Transverse colon (tissue), 4 donors: ENCODE measurements around the gene LRFN2.

ENCODE experiments used
- EP300 ChIP-seq: sonication (generic); formaldehyde crosslinking; IDR thresholded peaks from one replicate; pipeline ENCODE4 v1.6.1; 2017; ENCODE audit warnings: antibody characterized with exemption, low read depth
- POLR2A ChIP-seq: fragments of 450-650 bp; IDR thresholded peaks from one replicate; pipeline ENCODE4 v1.6.1; 2016; ENCODE audit warnings: antibody characterized with exemption, mild to moderate bottlenecking, moderate library complexity
- POLR2AphosphoS5 ChIP-seq, 3 donors: sonication (generic); formaldehyde crosslinking; IDR thresholded peaks; one replicate each; pipeline ENCODE4 v1.6.1; 2016; ENCODE audit warnings: antibody characterized with exemption in 3 of 3
- TF ChIP-seq, protein P1 (sequence below), 5 experiments: fragments of 200-600 bp in 3 of 5; fragments of 450-650 bp in 2 of 5; sonication (generic) in 3 of 5; IDR thresholded peaks; 1 replicate in 2 of 5; 2 replicates in 3 of 5; pipeline ENCODE4 v1.5.1; 2016 to 2017; ENCODE audit warnings: antibody characterized with exemption in 5 of 5, inconsistent platforms in 3 of 5, mild to moderate bottlenecking in 2 of 5, moderate library complexity in 1 of 5

DNA sequence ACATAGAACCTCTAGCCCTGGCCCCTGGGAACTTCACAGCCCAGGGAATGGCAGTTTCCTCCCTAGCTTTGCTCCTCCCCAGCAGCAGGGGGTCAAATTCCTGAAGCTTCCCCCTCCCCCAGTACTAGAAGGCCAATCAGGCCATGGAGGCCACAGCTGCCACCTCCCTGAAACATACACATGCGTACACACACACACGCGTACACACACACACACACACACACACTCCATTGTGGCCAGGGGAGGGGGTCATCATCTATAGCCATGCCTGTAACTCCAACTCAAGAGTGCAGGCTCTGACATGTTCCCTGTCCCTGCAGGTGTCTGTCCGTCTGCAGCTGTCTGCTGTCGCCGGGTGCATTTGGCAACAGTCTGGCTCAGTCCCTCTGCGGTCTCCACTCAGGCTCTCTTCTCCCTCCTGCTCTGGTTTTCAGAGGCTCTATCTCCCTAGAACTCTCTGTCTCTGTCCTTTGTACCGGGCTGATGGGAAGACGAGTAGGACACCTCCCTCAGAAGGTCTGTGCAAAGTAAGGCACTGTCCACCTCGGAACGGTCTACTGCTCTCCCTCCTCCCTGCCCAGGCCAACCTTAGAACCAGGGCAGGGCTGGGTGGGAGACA lies 1.4 kb downstream of the LRFN2 start:
- TF ChIP-seq, protein P1, sequence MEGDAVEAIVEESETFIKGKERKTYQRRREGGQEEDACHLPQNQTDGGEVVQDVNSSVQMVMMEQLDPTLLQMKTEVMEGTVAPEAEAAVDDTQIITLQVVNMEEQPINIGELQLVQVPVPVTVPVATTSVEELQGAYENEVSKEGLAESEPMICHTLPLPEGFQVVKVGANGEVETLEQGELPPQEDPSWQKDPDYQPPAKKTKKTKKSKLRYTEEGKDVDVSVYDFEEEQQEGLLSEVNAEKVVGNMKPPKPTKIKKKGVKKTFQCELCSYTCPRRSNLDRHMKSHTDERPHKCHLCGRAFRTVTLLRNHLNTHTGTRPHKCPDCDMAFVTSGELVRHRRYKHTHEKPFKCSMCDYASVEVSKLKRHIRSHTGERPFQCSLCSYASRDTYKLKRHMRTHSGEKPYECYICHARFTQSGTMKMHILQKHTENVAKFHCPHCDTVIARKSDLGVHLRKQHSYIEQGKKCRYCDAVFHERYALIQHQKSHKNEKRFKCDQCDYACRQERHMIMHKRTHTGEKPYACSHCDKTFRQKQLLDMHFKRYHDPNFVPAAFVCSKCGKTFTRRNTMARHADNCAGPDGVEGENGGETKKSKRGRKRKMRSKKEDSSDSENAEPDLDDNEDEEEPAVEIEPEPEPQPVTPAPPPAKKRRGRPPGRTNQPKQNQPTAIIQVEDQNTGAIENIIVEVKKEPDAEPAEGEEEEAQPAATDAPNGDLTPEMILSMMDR (IDR thresholded peaks at IDR 0.05) = no peak
- TF ChIP-seq POLR2A (no peak), POLR2AphosphoS5 (IDR thresholded peaks at IDR 0.05) (no peak), EP300 (no peak)
